HL-60/S4 treated with phorbol 12-myristate 13-acetate at 8.2 ng/mL for 4 days and 3 days (cell line): ENCODE data around the gene NECTIN4.

ENCODE experiments used
- in situ Hi-C: fragments of 300-500 bp; cut with MboI; formaldehyde crosslinking; loops from 2 replicates; pipeline ENCODE4 v1.15.0; 2022; ENCODE audit warnings: low sequenced_read_pairs

NECTIN4 gene

GRCh38 chr1:161083748-161084596, 5.4 kb downstream of the NECTIN4 start:
- in situ Hi-C loops, result no loop called here

GRCh38 chr1:161082996-161083747, 6.2 kb downstream of the NECTIN4 start:
- in situ Hi-C loops, result no loop called here

DNA sequence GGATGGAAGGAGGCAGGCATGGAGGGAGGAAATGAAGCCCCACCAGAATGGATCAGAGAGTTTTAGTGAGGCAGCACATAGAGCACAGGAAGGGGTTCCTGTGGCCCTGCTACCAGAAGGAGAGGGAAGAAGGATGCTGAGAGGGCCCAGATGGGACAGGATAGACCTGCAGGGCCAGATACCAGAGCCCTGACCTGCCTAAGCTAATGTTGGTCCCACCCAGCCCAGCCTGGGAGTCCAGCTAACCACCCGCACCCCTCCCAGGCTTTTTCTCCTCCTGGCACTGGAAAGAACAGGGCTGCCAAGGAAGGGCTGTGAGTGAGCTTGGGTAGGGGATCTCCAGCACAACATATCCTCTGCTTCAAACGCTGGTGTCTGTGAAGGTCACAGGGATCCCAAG, 6.9 kb downstream of the NECTIN4 start:
- in situ Hi-C loops, result no loop called here

DNA sequence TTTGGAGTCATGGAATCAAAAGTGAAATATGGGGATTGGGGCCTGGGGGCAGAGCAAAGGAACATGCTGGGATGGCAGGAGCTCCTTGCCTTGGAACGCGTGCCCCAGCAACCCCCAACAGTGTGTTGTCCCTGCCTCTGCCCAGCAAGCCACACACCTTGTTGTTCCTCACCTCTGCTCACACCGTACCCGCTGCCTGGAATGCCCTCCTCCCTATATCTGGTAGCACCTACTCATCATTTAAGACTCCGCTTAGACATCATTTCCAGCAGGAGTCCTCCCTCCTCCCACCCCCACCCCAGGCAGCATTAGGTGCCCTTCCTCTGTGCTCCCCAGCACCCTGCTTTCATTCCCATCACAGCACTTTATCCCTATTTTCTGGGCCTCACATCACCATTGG, 7.8 kb downstream of the NECTIN4 start:
- in situ Hi-C loops, result no loop called here

GRCh38 chr1:161080441-161081405, 8.6 kb downstream of the NECTIN4 start:
- in situ Hi-C loops, result no loop called here

DNA sequence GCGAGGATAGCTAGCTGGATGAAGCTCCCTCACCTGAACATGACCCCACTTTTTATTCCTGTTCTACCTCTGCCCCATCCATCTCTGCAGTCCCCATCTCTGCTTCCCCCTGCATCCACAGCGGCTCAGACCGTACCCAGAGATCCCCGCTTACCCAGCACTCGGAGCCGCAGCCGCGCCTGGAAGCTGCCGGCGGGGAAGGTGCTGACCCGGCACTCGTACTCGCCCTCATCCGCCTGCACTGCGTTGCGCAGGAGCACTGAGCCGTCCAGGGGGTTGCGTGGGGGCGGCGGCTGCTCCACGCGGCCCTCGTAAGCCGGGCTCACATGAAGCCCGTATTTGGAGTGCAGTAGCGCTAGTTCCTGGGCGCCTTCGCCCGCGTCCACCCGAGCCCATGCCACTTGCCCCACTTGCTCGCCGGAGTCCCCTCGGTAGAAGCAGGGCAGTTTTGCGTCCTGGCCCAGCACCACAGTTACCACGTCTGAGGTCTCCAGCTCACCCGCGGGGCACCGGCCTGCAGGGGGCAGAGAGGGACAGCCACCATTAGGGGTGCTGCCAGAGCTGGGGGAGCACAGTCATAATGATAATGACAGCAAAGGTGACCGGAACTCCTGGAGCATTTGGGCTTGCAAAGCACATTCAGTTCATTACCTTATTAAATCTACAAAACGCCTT, 9.8 kb downstream of the NECTIN4 start:
- in situ Hi-C loops, result no loop called here

- in situ Hi-C loops, result no loop called here
These were observed 11.9 kb downstream of the NECTIN4 start for GRCh38 chr1:161077426-161077825.

DNA sequence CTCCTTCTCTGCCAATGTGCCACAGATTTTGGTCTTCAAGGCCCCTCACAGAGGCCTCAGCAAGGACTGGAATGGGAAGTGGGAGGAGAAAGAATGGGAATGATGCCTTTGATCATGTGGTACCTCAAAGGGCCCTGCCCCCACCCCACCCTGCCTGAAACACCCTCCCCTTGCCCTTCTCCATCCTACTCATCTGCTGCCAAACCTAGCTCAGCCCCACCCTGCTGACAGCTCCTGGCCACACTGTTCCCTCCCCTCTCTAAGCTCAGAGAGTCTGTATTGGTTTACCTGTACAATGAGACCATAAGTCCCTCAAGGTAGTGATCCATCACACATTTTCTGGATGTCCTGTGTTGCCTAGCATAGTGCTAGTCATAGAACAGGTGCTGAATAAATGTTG, 12.9 kb downstream of the NECTIN4 start:
- in situ Hi-C loops, result no loop called here

DNA sequence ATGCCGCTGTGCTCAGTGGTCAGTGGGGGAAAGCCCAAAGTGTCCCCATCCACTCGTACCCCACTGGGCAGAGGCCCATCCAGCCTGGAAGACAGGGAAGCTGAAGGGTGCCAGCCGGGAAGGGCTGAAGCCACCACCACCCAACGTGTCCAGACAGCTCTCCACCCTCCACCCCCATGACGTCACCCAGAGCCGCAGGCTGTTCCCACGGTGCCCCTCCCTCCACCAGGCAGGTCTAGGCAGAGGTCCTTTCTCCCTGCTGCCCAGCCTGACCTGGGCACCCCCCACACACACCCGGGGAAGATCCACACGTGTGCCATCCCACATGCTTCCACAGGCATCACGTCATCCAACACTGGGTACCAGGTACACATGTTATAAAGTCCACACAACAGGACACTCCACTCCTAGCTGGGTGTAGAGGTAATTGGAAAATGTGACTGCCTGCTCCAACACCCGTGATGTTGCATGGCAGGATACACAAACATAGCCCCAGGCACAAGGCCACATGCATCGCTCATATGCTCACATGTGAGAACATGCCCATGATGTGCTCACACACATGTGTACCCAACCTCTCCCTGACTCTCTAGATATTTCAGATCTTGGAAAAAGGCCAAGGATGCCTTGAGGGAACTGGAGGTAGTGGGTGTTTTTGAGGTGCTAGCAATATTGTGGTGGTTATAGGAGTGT, 14.5 kb downstream of the NECTIN4 start:
- in situ Hi-C loops, result no loop called here

DNA sequence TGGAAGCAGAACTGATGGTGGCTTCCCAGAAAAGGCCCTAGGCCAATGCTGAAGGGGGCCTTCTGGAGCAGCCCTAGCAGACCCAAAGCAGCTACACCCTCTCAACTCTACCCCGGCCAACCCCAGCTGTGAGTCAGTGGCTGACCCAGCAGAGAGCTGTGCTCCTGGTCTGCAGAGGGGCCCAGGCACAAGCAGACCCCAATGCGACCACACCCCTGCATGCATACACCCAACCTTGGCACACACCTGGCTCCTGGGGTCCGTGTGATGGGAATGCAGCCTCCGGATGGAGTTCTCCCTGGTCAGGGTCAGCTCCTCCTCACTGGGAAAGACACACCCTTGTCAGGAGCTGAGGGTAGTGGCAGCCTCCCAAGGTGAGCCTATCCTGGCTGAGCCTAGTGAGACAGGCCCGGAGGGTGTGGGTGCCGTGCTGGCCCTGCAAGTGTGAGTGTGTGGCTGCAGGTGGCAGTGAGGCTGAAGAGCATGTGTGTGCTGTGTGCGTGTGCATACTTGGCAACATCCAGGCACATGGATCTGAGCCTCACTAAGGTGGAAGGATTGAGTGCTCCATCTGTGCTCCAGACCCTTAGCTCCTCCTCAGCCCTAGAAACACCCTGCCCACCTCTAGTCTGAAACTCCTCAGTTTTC, 15.8 kb downstream of the NECTIN4 start:
- in situ Hi-C loops, result no loop called here

- in situ Hi-C loops, result no loop called here
These were observed 16.5 kb downstream of the NECTIN4 start for GRCh38 chr1:161072751-161073449.

- in situ Hi-C loops, result no loop called here
These were observed 17.4 kb downstream of the NECTIN4 start for GRCh38 chr1:161071886-161072371.

GRCh38 chr1:161070761-161071160, 18.6 kb downstream of the NECTIN4 start:
- in situ Hi-C loops, result no loop called here

DNA sequence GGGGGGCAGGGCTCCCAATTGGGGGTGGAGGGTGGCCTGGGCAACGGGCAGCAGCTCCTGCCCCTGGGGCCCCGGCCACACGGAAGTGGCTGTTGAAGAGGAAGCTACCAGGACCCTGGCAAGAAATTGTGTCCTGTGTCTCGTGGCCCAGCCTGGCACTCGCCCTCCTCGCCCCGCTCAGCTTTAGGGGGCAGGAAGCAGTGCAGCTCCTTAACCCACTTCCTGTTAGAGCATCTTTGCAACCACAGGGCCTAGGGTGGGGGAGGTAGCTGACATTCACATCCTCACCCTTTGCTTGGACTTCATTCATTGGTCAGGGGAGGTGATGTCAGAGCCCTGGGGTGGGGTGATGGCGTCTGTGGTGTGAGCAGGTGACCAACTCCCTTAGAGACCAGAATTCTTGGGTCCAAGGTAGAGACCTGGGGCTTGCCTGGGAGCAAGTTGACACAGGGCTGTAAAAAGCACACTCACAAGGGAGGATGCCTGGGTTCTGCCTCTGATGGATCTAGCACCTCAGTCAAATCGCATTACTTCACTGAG, 19.6 kb downstream of the NECTIN4 start, which contains the start of gene ARHGAP30:
TSS of gene ARHGAP30 (minus strand) at position 161 of the 540 bp plus-strand sequence. CDS start 267 bp downstream, outside the sequence.
- in situ Hi-C loops, result no loop called here

GRCh38 chr1:161069241-161069640, 20.1 kb downstream of the NECTIN4 start:
- in situ Hi-C loops, result no loop called here

- in situ Hi-C loops, result no loop called here
These were observed 20.8 kb downstream of the NECTIN4 start for GRCh38 chr1:161068306-161069234.

DNA sequence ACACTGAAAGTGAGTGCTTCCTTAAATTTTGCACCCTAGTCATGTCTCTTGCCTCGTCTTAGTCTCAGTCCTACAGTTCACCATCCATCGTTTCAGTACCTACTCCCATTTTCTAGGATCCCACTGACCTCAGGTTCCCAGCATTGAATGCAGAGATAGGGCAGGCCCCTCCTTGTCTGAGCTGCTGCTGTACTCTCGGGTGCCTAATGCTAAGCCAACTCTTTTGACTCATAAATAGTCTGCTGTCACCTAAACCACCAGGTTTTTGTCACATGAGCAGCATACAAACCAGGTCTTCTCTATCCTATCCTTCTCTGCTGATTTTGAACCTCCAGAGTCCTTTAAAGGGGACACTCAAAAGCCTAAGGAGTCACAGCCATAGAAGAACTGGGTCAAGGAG, 22.7 kb downstream of the NECTIN4 start:
- in situ Hi-C loops, result no loop called here
